Thoracic aorta (tissue), 2 donors: ENCODE data around the gene FGF13. TPM values are rescaled to one million over a fixed set of nuclear protein-coding genes. Genes with fewer than 3 reads are reported as not detected.

Source experiments
- ATAC-seq: fragments of 150-250 bp; one replicate; pipeline ENCODE4 v1.8.0; 2017; ENCODE audit warnings: low read depth; ENCODE audit not compliant: insufficient number of reproducible peaks, low FRiP score
- DNase-seq: peaks from one replicate; pipeline ENCODE4 v3.0.0-alpha.2; 2020; ENCODE audit warnings: low spot score
- H3K27ac ChIP-seq, 2 donors: fragments of 200-600 bp; sonication (generic); 1 replicate in 1 of 2; 2 replicates in 1 of 2; pipeline ENCODE4 v1.5.1; 2016; ENCODE audit warnings: mild to moderate bottlenecking in 2 of 2, moderate library complexity in 2 of 2
- H3K27me3 ChIP-seq: fragments of 200-600 bp; sonication (generic); replicated peaks from 2 replicates; pipeline ENCODE4 v1.6.0; 2016; ENCODE audit warnings: mild to moderate bottlenecking; ENCODE audit not compliant: insufficient read depth
- H3K36me3 ChIP-seq: fragments of 200-600 bp; sonication (generic); one replicate; pipeline ENCODE4 v1.5.1; 2016
- H3K4me1 ChIP-seq, 2 donors: fragments of 200-600 bp; sonication (generic); 1 replicate in 1 of 2; 2 replicates in 1 of 2; pipeline versions ENCODE4 v1.5.1 to v1.6.0; 2016; ENCODE audit warnings: low read depth in 2 of 2, mild to moderate bottlenecking in 1 of 2; ENCODE audit not compliant: control insufficient read depth in 1 of 2
- H3K4me3 ChIP-seq: fragments of 200-600 bp; sonication (generic); 2 replicates; pipeline ENCODE4 v1.5.1; 2016; ENCODE audit warnings: mild to moderate bottlenecking
- H3K9me3 ChIP-seq: fragments of 200-600 bp; sonication (generic); 2 replicates; pipeline ENCODE4 v1.5.1; 2016
- total RNA-seq, 2 donors: library from RNA; depleted of rRNA; stranded (reverse); fragments of >200 nt; gene quantifications; one replicate each; pipeline versions ENCODE4 v1.1.0 to v1.2.3, GENCODE V29; 2016
- TF ChIP-seq, protein P1 (sequence below): fragments of 200-600 bp; sonication (generic); IDR thresholded peaks from one replicate; pipeline ENCODE4 v1.5.1; 2019; ENCODE audit warnings: antibody characterized with exemption

FGF13 gene
- total RNA-seq: 10 to 100 TPM; 18.3 to 21.3 TPM

GRCh38 chrX:138711399-138712347 is at the start of gene FGF13:
Gene FGF13 (minus strand): TSS chrX:138711717. CDS start chrX:138711003, 714 bp downstream.
- Histone ChIP-seq H3K27me3 (no peaks in the 10 kb centered on the region), H3K27ac (peak within 1 kb of the TSS; percentile 68 to 75), H3K36me3 (no peaks in the 10 kb centered on the region), H3K9me3 (no peaks in the 10 kb centered on the region), H3K4me1 (peaks cover 0 to 14% of the 10 kb centered on the region in 2 donors), H3K4me3 (peak within 1 kb of the TSS; percentile 75)
- no peak for ATAC-seq
- DNase-seq: no peak
- TF ChIP-seq, protein P1, sequence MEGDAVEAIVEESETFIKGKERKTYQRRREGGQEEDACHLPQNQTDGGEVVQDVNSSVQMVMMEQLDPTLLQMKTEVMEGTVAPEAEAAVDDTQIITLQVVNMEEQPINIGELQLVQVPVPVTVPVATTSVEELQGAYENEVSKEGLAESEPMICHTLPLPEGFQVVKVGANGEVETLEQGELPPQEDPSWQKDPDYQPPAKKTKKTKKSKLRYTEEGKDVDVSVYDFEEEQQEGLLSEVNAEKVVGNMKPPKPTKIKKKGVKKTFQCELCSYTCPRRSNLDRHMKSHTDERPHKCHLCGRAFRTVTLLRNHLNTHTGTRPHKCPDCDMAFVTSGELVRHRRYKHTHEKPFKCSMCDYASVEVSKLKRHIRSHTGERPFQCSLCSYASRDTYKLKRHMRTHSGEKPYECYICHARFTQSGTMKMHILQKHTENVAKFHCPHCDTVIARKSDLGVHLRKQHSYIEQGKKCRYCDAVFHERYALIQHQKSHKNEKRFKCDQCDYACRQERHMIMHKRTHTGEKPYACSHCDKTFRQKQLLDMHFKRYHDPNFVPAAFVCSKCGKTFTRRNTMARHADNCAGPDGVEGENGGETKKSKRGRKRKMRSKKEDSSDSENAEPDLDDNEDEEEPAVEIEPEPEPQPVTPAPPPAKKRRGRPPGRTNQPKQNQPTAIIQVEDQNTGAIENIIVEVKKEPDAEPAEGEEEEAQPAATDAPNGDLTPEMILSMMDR: peak; percentile 37

DNA sequence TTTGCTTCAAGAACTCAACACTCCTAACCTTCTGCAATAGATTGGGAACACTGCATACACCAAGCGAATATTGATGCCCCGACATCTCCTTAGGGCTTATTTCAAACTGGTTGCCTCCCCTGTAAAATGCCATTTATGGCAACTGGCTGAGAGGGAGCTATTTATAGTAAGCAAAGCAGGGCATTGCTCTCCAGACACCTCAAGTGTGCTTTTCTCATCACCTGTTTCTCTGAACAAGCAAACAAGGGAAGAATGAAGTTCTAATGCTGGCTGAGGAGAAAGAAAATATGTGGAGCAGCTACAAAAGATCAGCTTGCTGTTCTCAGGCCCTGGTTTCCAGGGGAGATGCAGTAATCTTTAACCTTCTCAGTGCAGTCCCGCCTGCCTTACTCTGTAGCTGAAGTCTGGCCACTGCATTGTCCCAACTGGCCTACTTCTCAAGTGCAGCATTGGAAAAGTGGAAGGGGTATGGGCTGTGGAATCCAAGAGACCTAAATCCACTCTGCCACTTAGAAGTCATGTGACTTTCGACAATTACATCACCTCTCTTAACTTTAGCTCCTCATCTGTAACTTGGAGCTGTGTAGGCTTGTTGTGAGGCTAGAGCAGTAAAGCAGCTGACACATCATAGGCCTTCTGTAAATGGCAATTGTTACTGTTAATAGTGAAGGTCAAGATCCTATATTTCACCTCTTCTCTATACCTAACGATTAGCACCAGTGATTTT is 47.9 kb upstream of the FGF13 start:
- TF ChIP-seq, protein P1: no peak
- no peaks in the 10 kb centered on the region for H3K36me3 ChIP-seq
- no peaks in the 10 kb centered on the region for H3K9me3 ChIP-seq
- no peaks in the 10 kb centered on the region for H3K27me3 ChIP-seq
- H3K4me1 ChIP-seq: no peaks in the 10 kb centered on the region
- ATAC-seq (no peak), DNase-seq (no peak)
- H3K27ac ChIP-seq: no peak overlapping the region
- H3K4me3 ChIP-seq: no peak overlapping the region

GRCh38 chrX:138756234-138756633 is 44.7 kb upstream of the FGF13 start:
- Histone ChIP-seq H3K4me3 (no peak overlapping the region), H3K4me1 (no peaks in the 10 kb centered on the region), H3K36me3 (no peaks in the 10 kb centered on the region), H3K27me3 (no peaks in the 10 kb centered on the region), H3K9me3 (no peaks in the 10 kb centered on the region), H3K27ac (no peak overlapping the region)
- TF ChIP-seq, protein P1: no peak
- no peak for DNase-seq
- no peak for ATAC-seq

- no peaks in the 10 kb centered on the region for H3K9me3 ChIP-seq
- no peak overlapping the region for H3K27ac ChIP-seq
- no peaks in the 10 kb centered on the region for H3K27me3 ChIP-seq
- H3K4me3 ChIP-seq: no peak overlapping the region
- DNase-seq (no peak), ATAC-seq (no peak)
- no peaks in the 10 kb centered on the region for H3K4me1 ChIP-seq
- H3K36me3 ChIP-seq: no peaks in the 10 kb centered on the region
- TF ChIP-seq, protein P1: no peak
Observed at GRCh38 chrX:138754861-138755260, 43.3 kb upstream of the FGF13 start.

DNA sequence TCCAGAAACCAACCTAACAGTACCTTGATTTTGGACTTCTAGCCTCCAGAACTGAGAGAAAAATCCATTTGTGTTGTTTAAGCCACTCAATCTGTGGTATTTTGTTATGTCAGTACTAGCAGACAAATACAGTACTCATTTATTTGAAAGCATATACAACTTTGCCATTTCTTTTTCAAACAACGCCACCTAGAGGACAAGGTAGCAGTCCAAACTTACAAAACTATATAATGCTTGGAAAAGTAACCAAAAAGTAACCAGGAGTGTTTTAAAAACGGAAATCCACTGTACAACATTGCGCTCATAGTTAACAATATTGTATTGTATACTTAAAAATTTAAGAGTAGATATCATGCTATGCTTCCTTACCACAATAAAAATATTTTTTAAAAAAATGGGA is 37.0 kb upstream of the FGF13 start:
- DNase-seq (no peak), ATAC-seq (no peak)
- TF ChIP-seq, protein P1: peak; percentile 25
- Histone ChIP-seq H3K4me1 (no peaks in the 10 kb centered on the region), H3K9me3 (no peaks in the 10 kb centered on the region), H3K27me3 (no peaks in the 10 kb centered on the region), H3K4me3 (no peak overlapping the region), H3K27ac (no peak overlapping the region), H3K36me3 (no peaks in the 10 kb centered on the region)
